H9 (cell line): ENCODE results near the gene WDR54. TPM values are rescaled to one million over a fixed set of nuclear protein-coding genes. Genes with fewer than 3 reads are reported as not detected.

ENCODE experiments used
- DNase-seq: peaks from one replicate; pipeline ENCODE4 v3.0.0-alpha.2; 2017
- H2AFZ ChIP-seq: one replicate; pipeline ENCODE4 v1.6.1; 2013; ENCODE audit warnings: mild to moderate bottlenecking, low read length, control low read depth, moderate library complexity
- H2AK5ac ChIP-seq: 2 replicates; pipeline ENCODE4 v1.6.1; 2013; ENCODE audit warnings: low read length, control low read depth, mixed read lengths; ENCODE audit not compliant: insufficient read length
- H2BK120ac ChIP-seq: one replicate; pipeline ENCODE4 v1.6.1; 2013; ENCODE audit warnings: low read depth, mild to moderate bottlenecking, low read length, control low read depth, inconsistent platforms; ENCODE audit not compliant: poor library complexity, severe bottlenecking
- H2BK12ac ChIP-seq: 2 replicates; pipeline ENCODE4 v1.6.1; 2013; ENCODE audit warnings: low read length, control low read depth, mixed read lengths, low read depth; ENCODE audit not compliant: insufficient read length
- H2BK15ac ChIP-seq: 2 replicates; pipeline ENCODE4 v1.6.1; 2013; ENCODE audit warnings: low read depth, low read length, control low read depth
- H2BK20ac ChIP-seq: one replicate; pipeline ENCODE4 v1.6.1; 2013; ENCODE audit warnings: low read depth, mild to moderate bottlenecking, low read length, control low read depth, inconsistent platforms; ENCODE audit not compliant: poor library complexity, severe bottlenecking
- H2BK5ac ChIP-seq: 2 replicates; pipeline ENCODE4 v1.6.1; 2013; ENCODE audit warnings: low read length, control low read depth, mixed read lengths; ENCODE audit not compliant: insufficient read length
- H3K14ac ChIP-seq: 2 replicates; pipeline ENCODE4 v1.6.1; 2013; ENCODE audit warnings: low read length, control low read depth; ENCODE audit not compliant: insufficient read depth
- H3K18ac ChIP-seq: 2 replicates; pipeline ENCODE4 v1.6.1; 2013; ENCODE audit warnings: low read depth, mild to moderate bottlenecking, mixed read lengths, low read length, control low read depth; ENCODE audit not compliant: insufficient read length
- H3K23ac ChIP-seq: 2 replicates; pipeline ENCODE4 v1.6.1; 2013; ENCODE audit warnings: low read length, control low read depth, mixed read lengths, low read depth; ENCODE audit not compliant: insufficient read length
- H3K23me2 ChIP-seq: 2 replicates; pipeline ENCODE4 v1.6.1; 2013; ENCODE audit warnings: low read depth, mild to moderate bottlenecking, mixed read lengths, low read length, control low read depth; ENCODE audit not compliant: insufficient read length, poor library complexity, severe bottlenecking
- H3K27ac ChIP-seq: 2 replicates; pipeline ENCODE4 v1.5.1; 2013; ENCODE audit warnings: low read length, control low read depth, mixed read lengths, low read depth; ENCODE audit not compliant: insufficient read length
- H3K27me3 ChIP-seq: 2 replicates; pipeline ENCODE4 v1.6.1; 2013; ENCODE audit warnings: low read length, control low read depth, inconsistent platforms; ENCODE audit not compliant: insufficient read depth
- H3K4ac ChIP-seq: 2 replicates; pipeline ENCODE4 v1.6.1; 2013; ENCODE audit warnings: low read depth, mild to moderate bottlenecking, control low read depth, inconsistent platforms, low read length, moderate library complexity
- H3K4me1 ChIP-seq: 2 replicates; pipeline ENCODE4 v1.6.1; 2013; ENCODE audit warnings: low read length, control low read depth, inconsistent platforms; ENCODE audit not compliant: insufficient read depth
- H3K4me2 ChIP-seq: 2 replicates; pipeline ENCODE4 v1.6.1; 2013; ENCODE audit warnings: low read length, control low read depth, mixed read lengths; ENCODE audit not compliant: insufficient read length, insufficient read depth
- H3K56ac ChIP-seq: 2 replicates; pipeline ENCODE4 v1.6.1; 2013; ENCODE audit warnings: low read depth, mild to moderate bottlenecking, mixed read lengths, low read length, control low read depth; ENCODE audit not compliant: insufficient read length
- H3K79me1 ChIP-seq: 2 replicates; pipeline ENCODE4 v1.6.1; 2013; ENCODE audit warnings: low read depth, mild to moderate bottlenecking, moderate library complexity, low read length, control low read depth, inconsistent platforms; ENCODE audit not compliant: insufficient read depth, poor library complexity, severe bottlenecking
- H3K79me2 ChIP-seq: 2 replicates; pipeline ENCODE4 v1.6.1; 2013; ENCODE audit warnings: low read length, control low read depth, inconsistent platforms; ENCODE audit not compliant: insufficient read depth
- H3K9ac ChIP-seq: 2 replicates; pipeline ENCODE4 v1.6.1; 2013; ENCODE audit warnings: low read length, control low read depth, mixed read lengths; ENCODE audit not compliant: insufficient read length; ENCODE audit errors: extremely low read depth
- H3K9me3 ChIP-seq: one replicate; pipeline ENCODE4 v1.6.1; 2013; ENCODE audit warnings: low read depth, low read length, inconsistent platforms; ENCODE audit not compliant: control insufficient read depth
- H3T11ph ChIP-seq: one replicate; pipeline ENCODE4 v1.6.1; 2013; ENCODE audit warnings: mild to moderate bottlenecking, low read length, control low read depth, inconsistent platforms
- H4K20me1 ChIP-seq: one replicate; pipeline ENCODE4 v1.6.1; 2013; ENCODE audit not compliant: control insufficient read depth, insufficient read length, insufficient read depth
- H4K5ac ChIP-seq: 2 replicates; pipeline ENCODE4 v1.6.1; 2013; ENCODE audit warnings: low read depth, mild to moderate bottlenecking, mixed read lengths, low read length, control low read depth; ENCODE audit not compliant: insufficient read length
- H4K8ac ChIP-seq: replicated peaks from 2 replicates; pipeline ENCODE4 v1.6.1; 2013; ENCODE audit warnings: low read length, control low read depth, mixed read lengths, low read depth; ENCODE audit not compliant: insufficient read length
- H4K91ac ChIP-seq: 2 replicates; pipeline ENCODE4 v1.6.1; 2013; ENCODE audit warnings: low read depth, mild to moderate bottlenecking, moderate library complexity, mixed read lengths, low read length, control low read depth; ENCODE audit not compliant: insufficient read length
- H3K27ac Mint-ChIP-seq, 3 experiments: 2 replicates in 2 of 3; 3 replicates in 1 of 3; pipeline ENCODE4 v1.8.0; 2020 to 2021; ENCODE audit warnings: mixed read lengths in 3 of 3, mild to moderate bottlenecking in 1 of 3, moderate library complexity in 1 of 3
- H3K27me3 Mint-ChIP-seq: 2 replicates; pipeline ENCODE4 v1.8.0; 2021; ENCODE audit warnings: low read depth, mild to moderate bottlenecking, moderate library complexity, mixed read lengths
- H3K36me3 Mint-ChIP-seq, 3 experiments: 2 replicates in 2 of 3; 3 replicates in 1 of 3; pipeline ENCODE4 v1.8.0; 2020 to 2021; ENCODE audit warnings: low read depth in 3 of 3, mixed read lengths in 3 of 3; ENCODE audit not compliant: insufficient read depth in 1 of 3
- H3K4me1 Mint-ChIP-seq, 2 experiments: 2 replicates each; pipeline ENCODE4 v1.8.0; 2020; ENCODE audit warnings: mixed read lengths in 2 of 2
- H3K4me3 Mint-ChIP-seq, 2 experiments: 2 replicates in 1 of 2; 3 replicates in 1 of 2; pipeline ENCODE4 v1.8.0; 2020 to 2021; ENCODE audit warnings: mild to moderate bottlenecking in 2 of 2, mixed read lengths in 2 of 2, moderate library complexity in 1 of 2
- H3K9me3 Mint-ChIP-seq, 2 experiments: 2 replicates in 1 of 2; 3 replicates in 1 of 2; pipeline ENCODE4 v1.8.0; 2020; ENCODE audit warnings: mild to moderate bottlenecking in 2 of 2, mixed read lengths in 2 of 2, moderate library complexity in 1 of 2
- CTCF ChIP-seq: fragments of 200-600 bp; sonication (generic); conservative IDR thresholded peaks from 3 replicates; pipeline ENCODE4 v1.8.0; 2021; ENCODE audit warnings: antibody characterized with exemption, mild to moderate bottlenecking
- WGBS: extraction: QIAGEN DNeasy Blood & Tissue Kit; methylation state at CpG from one replicate; pipeline ENCODE4 v1.1.7; 2013; ENCODE audit warnings: missing lambda C conversion rate, low lambda C conversion rate, mixed read lengths; ENCODE audit not compliant: insufficient read length; ENCODE audit errors: extremely low coverage; 5-methylcytosine and 5-hydroxymethylcytosine counted together
- total RNA-seq: library from RNA; stranded (reverse); gene quantifications from 2 replicates; pipeline ENCODE4 v1.2.1, GENCODE V29; 2021

Gene WDR54
- total RNA-seq, 1 experiment from 2014 or later = 66.4 TPM

- no peak for TF ChIP-seq CTCF
- no peaks in the 10 kb centered on the region for H3K27me3 ChIP-seq
- no peaks in the 10 kb centered on the region for H3K9me3 ChIP-seq
- no peak overlapping the region for H3K56ac ChIP-seq
- no peaks in the 10 kb centered on the region for H3K79me1 ChIP-seq
- no peak overlapping the region for H2BK12ac ChIP-seq
- Mint-ChIP-seq H3K4me1 (peaks cover 10 to 11% of the 10 kb centered on the region in 2 experiments), H3K9me3 (no peaks in the 10 kb centered on the region), H3K27ac (no peak overlapping the region; a peak in 1 of 7 replicates), H3K4me3 (no peak overlapping the region), H3K27me3 (no peaks in the 10 kb centered on the region; the same call in 1 of the 2 replicates), H3K36me3 (no peaks in the 10 kb centered on the region)
- no peaks in the 10 kb centered on the region for H3K4me1 ChIP-seq
- WGBS = no CpG with 5 or more reads among the region's 2 CpGs
- H3T11ph ChIP-seq = no peak overlapping the region
- DNase-seq = no peak
- H2AFZ ChIP-seq = no peak overlapping the region
- H3K23me2 ChIP-seq = no peaks in the 10 kb centered on the region
- H2BK20ac ChIP-seq = no peak overlapping the region
- H3K27ac ChIP-seq = no peak overlapping the region
- H4K5ac ChIP-seq = no peak overlapping the region
- H3K18ac ChIP-seq = no peak overlapping the region
- H3K14ac ChIP-seq = no peak overlapping the region
- no peak overlapping the region for H2AK5ac ChIP-seq
- H2BK5ac ChIP-seq = no peak overlapping the region
- no peaks in the 10 kb centered on the region for H4K20me1 ChIP-seq
- no peak overlapping the region for H3K4ac ChIP-seq
- no peak overlapping the region for H2BK15ac ChIP-seq
- H3K23ac ChIP-seq = no peak overlapping the region
- H3K9ac ChIP-seq = no peak overlapping the region
- H4K8ac ChIP-seq = no peak overlapping the region
- H3K4me2 ChIP-seq = no peak overlapping the region
- no peak overlapping the region for H2BK120ac ChIP-seq
- no peak overlapping the region for H4K91ac ChIP-seq
- H3K79me2 ChIP-seq = no peaks in the 10 kb centered on the region
Measured at GRCh38 chr2:74401891-74402290, 19.6 kb upstream of the WDR54 start.
